Astrocyte of the spinal cord (primary cell): ENCODE measurements around the gene NCKAP1.
A peak's percentile ranks its signal among the peaks of the same experiment; 100 is the strongest.

Source experiments
- DNase-seq: peaks from one replicate; pipeline ENCODE4 v3.0.0; 2011; ENCODE audit warnings: low read depth, low spot score
- H3K4me3 ChIP-seq: 2 replicates; pipeline ENCODE4 v1.5.1; 2011; ENCODE audit warnings: low read depth, mild to moderate bottlenecking, low read length, moderate library complexity
- in situ Hi-C: cut with HindIII; loops from 2 replicates; pipeline ENCODE4 v1.10.0; 2017; ENCODE audit warnings: low sequenced_read_pairs
- TF ChIP-seq, protein P1 (sequence below): IDR thresholded peaks from 2 replicates; pipeline ENCODE4 v1.5.1; 2012; ENCODE audit warnings: low read depth, mild to moderate bottlenecking, low read length, inconsistent platforms

The NCKAP1 gene

DNA sequence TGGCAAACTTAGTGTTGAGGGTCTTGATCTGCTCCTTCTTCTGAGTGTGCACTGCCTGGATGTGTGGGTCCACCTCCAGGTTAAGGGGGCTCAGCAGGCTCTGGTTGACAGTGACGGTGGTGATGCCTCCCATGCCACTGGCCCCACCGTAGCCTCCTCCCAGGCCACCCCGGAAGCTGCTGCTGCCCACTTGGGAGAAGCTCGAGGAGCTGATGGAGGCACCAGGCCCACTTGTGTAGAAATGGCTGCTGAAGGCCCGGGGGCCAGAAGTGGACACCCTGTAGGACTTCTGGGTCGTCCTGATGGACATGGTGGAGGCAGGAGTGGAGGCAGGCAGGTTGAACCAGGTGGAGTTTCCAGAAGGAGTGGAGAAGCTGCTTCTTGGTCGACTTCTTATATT, 33.9 kb upstream of the NCKAP1 start:
- in situ Hi-C loops: no loop called here
- DNase-seq: no peak
- H3K4me3 ChIP-seq: no peak overlapping the region
- TF ChIP-seq, protein P1, sequence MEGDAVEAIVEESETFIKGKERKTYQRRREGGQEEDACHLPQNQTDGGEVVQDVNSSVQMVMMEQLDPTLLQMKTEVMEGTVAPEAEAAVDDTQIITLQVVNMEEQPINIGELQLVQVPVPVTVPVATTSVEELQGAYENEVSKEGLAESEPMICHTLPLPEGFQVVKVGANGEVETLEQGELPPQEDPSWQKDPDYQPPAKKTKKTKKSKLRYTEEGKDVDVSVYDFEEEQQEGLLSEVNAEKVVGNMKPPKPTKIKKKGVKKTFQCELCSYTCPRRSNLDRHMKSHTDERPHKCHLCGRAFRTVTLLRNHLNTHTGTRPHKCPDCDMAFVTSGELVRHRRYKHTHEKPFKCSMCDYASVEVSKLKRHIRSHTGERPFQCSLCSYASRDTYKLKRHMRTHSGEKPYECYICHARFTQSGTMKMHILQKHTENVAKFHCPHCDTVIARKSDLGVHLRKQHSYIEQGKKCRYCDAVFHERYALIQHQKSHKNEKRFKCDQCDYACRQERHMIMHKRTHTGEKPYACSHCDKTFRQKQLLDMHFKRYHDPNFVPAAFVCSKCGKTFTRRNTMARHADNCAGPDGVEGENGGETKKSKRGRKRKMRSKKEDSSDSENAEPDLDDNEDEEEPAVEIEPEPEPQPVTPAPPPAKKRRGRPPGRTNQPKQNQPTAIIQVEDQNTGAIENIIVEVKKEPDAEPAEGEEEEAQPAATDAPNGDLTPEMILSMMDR: no peak

DNA sequence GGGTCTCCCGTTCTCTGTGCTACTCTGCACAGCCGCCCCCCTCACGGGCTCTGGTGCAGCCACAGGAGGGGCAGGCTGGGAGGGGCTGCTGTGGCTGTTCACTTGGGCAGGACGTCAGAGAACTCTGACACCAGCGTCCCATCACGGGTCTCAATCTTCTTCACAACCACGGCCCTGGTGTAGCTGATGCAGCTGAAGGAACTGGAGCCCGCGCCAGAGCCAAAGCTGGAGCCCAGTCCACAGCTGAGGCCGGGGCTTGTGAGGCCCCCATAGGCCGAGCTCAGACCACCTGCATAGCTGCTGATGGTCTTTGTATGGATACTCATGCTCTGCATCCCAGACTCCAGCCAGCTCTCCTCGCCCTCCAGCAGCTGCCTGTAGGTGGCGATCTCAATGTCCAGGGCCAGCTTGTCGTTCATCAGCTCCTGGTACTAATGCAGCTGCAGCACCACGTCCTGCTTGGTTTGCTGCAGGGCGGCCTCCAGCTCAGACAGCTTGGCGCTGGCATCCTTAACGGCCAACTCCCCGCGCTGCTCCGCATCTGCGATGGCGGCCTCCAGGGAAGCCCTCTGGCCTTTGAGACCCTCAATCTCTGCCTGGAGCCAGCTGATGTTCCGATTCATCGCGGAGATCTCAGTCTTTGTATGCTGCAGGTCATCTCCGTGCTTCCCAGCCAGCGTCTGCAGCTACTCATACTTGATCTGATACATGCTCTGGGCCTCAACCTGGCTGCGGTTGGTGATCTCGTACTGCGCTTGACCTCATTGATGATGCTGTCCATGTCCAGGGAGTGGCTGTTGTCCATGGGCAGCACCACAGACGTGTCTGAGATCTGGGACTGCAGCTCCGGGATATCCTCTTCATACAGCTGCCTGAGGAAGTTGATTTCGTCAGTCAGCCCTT, 32.9 kb upstream of the NCKAP1 start:
- TF ChIP-seq, protein P1: peak; percentile 68
- in situ Hi-C loops: no loop called here
- no peak overlapping the region for H3K4me3 ChIP-seq
- DNase-seq: peak; percentile 23

DNA sequence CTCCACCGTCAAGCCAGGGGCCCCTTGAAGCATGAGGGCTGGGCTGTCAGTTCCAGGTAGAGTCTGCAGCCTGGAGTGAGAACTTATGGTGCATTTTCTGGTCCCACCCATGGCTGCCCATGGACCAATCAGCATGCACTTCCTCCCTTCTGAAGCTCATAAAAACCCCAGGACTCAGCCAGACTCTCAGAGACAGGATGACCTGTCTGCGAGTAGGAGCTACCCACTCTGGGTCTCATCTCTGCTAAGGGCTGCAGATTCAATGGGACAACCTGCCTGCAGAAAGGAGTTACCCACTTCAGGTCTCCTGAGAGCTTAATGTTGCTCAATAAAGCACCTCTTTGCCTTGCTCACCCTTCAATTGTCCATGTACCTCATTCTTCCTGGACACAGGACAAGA, 30.9 kb upstream of the NCKAP1 start:
- in situ Hi-C loops: no loop called here
- no peak for DNase-seq
- H3K4me3 ChIP-seq: no peak overlapping the region
- TF ChIP-seq, protein P1: no peak

DNA sequence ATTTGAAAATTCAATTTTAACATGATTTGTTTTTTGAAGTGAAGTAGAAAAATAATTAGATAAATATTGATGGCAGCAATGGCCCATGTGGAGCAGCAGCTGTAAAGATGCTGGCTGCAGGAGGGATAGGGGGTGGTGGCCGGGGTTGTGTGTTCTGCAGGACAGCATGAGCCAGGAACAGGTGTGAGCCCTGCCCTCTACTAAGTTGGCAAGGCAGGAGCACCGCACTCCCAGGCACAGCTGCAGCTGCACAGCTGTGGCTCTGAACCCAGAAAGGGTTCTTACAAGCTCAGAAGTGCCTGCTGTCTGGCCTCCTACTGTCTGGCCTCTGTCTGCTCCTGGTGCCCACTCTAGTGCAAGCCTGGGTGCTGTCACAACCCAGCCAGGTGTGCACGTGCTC, 30.3 kb upstream of the NCKAP1 start:
- no peak overlapping the region for H3K4me3 ChIP-seq
- no peak for DNase-seq
- in situ Hi-C loops: no loop called here
- TF ChIP-seq, protein P1: no peak

DNA sequence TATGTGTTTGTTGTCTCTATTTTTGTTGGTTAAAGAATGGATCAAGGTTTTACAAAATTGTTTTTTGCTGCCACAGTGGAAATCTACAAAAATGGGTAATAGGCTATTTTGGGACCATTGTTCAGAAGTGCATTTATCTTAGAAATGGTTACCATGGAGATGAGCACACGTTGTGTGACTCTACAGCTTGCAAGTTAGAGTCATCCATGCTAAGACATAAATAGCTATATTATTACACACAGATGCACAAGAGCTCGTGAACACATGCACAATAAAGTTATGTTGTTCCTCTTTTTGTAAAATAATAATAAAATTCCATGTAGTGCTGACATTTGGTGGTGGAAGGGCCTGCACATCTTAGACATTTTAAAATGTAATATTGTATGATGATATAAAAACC, 24.8 kb upstream of the NCKAP1 start:
- in situ Hi-C loops: no loop called here
- no peak overlapping the region for H3K4me3 ChIP-seq
- DNase-seq: peak; percentile 57
- TF ChIP-seq, protein P1: no peak

DNA sequence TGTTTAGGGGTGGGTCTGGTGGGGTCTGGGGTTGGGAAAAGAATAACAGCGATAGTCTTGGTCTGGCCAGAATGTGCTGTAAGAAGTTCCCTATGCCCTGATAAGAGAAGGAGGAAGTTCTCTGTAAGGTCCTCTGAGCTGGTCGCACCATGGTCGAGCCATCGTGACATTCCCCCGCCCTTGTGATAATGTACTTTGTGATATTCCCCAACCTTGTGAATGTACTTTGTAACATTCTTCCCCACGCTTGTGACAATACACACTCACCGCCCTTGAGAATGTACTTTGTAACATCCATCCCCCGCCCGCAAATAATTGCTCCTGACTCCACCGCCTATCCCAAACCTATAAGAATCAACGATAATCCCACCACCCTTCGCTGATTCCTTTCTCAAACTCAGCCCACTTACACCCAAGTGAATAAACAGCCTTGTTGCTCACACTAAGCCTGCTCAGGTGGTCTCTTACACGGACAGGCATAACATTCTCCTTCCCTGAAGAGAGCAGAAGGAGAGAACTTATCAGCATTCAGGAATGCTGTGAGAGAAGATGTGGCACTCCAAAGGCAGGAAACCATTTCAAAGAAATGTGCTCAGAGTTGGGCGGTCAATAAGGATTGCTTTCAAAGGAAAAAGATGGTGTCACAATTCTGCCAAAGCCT, 22.4 kb upstream of the NCKAP1 start:
- no peak for DNase-seq
- no peak overlapping the region for H3K4me3 ChIP-seq
- TF ChIP-seq, protein P1: no peak
- in situ Hi-C loops: no loop called here
